GM04504 (cell line): ENCODE data around the gene ITGA3.
"Not testable (repeated sequence)": the region's sequence is repeated elsewhere in the genome, so short reads cannot be mapped to it uniquely, and the experiment has no call there.

ENCODE experiments used
- DNase-seq: peaks from one replicate; pipeline ENCODE4 v3.0.0-alpha.2; 2012; ENCODE audit warnings: low read depth

ITGA3 gene

GRCh38 chr17:50052822-50053653, 2.9 kb upstream of the ITGA3 start:
- no peak for DNase-seq

GRCh38 chr17:50053654-50053960, 2.3 kb upstream of the ITGA3 start:
- DNase-seq: no peak

DNA sequence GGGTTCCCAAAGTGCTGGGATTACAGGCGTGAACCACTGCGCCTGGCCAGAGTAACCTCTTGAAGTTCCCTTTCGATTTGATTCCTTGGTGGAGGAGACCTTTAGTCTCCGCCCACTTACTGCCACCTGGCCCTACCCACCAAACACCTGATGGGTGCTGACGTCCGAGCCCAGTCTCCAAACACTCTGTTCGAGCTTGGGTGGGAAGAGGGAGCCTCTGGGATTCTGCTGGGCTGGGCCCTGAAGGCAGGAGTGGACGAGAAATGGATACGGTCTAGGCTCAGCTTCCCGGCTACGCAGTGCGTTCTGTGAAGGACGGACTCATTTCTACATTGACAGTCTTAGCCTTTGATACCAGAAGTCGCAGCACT, 870 bp upstream of the ITGA3 start:
- DNase-seq: no peak

- no peak for DNase-seq
Observed at GRCh38 chr17:50056217-50056960, 479 bp downstream of the ITGA3 start.

DNA sequence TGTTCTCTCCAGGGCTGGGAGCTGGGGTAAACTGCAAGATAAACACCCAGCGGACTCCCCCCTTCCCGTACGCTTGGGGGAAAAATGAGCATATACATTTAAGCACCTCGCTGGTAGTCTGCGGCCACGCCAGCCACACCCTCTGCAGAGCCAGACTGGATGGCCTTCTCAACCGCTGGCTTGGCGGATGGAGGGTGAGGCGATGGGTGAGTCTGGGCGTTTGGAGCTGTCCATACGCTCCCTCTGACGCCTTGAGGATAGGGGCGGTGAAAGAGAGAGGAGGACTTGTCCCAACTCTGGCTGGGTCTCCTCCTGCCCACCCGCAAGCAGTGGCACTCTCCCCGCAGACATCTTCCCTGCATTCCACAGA, 1.0 kb downstream of the ITGA3 start:
- DNase-seq: no peak

GRCh38 chr17:50057521-50057991, 1.6 kb downstream of the ITGA3 start:
- no peak for DNase-seq

DNA sequence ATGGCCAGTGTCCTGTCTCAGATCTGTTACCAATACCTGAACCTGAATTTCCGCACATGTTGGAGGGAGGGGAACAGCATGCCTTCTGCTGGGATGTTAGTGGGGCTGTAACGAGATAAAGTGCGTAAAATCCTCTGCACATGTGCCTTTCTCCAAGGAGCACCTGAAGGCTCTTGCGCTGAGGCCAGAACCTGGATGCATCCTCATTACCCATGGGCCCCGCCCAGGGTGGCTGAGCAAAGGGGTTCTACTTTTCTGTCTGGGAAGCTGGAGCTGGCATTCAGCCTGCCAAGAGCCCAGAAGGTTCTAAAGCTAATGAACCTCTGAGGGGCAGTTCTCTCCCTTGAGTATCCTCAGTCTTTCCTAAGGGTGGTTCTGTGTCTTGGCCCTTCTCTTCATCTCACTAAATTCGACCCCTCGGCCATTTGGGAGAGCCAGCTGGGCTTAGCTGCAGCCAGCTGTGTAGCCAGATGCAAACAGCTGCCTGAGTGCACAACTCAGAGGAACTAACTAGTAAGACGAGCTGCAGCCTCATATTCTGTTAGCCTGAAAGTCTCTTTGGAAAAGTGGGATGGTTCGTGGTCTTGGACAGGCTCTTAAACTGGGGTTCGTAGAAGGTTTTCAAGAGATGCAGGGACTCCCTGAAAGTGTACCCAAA, 2.5 kb downstream of the ITGA3 start:
- DNase-seq: no peak

DNA sequence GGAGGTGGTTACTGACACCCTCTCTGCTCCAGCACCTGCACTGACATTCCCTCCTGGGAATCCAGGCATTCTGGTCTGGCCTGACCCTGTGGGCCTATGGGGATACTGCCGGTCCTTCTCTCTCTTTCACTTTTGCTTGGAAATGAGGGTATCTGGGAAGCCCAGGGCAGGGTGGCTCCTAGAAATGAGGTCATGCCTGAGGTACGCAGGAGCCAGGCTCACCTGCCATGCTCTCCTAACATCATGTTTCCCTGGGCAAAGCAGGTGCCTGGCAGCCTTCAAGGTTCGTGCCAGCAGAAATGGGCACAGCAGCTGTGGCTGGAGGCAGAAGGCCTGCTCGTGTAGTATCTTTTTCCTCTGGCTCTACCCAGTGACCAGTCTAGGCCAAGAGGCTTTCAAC, 3.3 kb downstream of the ITGA3 start:
- no peak for DNase-seq

- no peak for DNase-seq
Observed at GRCh38 chr17:50059759-50060273, 3.9 kb downstream of the ITGA3 start.

- DNase-seq: no peak
Observed at GRCh38 chr17:50060951-50061712, 5.2 kb downstream of the ITGA3 start.

GRCh38 chr17:50061713-50062045, 5.8 kb downstream of the ITGA3 start:
- DNase-seq: not testable (repeated sequence)

GRCh38 chr17:50062293-50063243, 6.7 kb downstream of the ITGA3 start:
- no peak for DNase-seq

- DNase-seq: no peak
Observed at GRCh38 chr17:50063561-50064252, 7.8 kb downstream of the ITGA3 start.

DNA sequence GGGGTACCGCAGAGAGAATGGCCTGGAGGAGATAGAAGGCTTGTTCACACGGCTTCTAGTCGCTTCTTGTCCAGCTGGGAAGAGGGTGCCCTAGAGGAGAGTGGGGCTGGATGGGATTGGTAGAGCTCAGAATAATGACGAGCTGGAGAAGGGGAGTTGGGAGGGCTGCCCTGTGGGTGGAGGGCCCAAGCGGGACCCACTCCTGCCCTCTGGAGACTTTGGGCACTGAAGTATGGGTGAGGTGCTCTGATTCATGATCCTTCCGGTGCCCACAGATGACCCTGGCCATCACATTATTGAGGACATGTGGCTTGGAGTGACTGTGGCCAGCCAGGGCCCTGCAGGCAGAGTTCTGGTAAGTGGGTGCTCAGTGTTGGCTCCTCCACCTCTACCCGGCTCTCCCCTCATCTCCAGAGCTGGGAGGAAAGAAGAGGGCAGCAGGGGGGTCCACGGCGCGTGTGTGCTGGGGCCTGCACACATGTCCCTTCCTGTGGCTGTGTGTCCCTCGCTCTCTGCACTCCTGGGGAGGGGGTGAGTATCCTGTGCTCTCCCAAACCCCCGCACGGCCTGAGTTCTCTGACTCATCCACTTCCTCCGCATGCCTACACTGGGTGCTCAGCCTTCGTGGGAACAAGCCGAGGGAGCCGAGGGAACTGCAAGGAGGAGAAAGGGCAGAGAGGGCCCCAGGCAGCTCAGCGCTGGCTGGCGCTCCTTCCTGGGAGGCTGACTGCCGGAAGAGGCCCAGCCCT, 8.5 kb downstream of the ITGA3 start:
- peak; percentile 95 for DNase-seq

GRCh38 chr17:50065056-50065455, 9.1 kb downstream of the ITGA3 start:
- no peak for DNase-seq

GRCh38 chr17:50066995-50067394, 11.1 kb downstream of the ITGA3 start:
- DNase-seq: no peak

- no peak for DNase-seq
Observed at GRCh38 chr17:50067996-50068395, 12.1 kb downstream of the ITGA3 start.

- DNase-seq: no peak
Observed at GRCh38 chr17:50070908-50071680, 15.2 kb downstream of the ITGA3 start.

DNA sequence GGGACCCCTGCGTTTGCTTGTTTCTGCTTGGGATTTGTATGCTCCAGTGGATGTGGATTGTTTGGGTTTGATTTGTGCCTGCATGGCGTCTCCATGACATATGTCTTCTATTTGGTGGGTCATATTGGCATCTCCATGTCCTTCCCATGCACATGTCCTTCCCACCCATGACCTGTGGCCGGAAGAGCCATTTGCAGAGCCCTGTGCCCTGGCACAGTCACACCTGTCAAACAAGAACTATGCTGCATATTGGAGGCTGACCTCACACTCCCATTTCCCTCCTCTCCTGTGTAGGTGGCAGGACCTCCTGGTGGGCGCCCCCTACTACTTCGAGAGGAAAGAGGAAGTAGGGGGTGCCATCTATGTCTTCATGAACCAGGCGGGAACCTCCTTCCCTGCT, 15.8 kb downstream of the ITGA3 start:
- DNase-seq: no peak
